KOPT-K1 (cell line): ENCODE data around the gene SLC26A8.

Source experiments
- H3K27ac ChIP-seq: fragments of 200-600 bp; sonication (generic); 2 replicates; pipeline ENCODE4 v1.5.1; 2016; ENCODE audit warnings: antibody characterized with exemption, mild to moderate bottlenecking, low read depth, low read length; ENCODE audit not compliant: poor library complexity, severe bottlenecking
- H3K36me3 ChIP-seq: fragments of 200-600 bp; sonication (generic); 2 replicates; pipeline ENCODE4 v1.5.1; 2017; ENCODE audit warnings: antibody characterized with exemption, mild to moderate bottlenecking, low read length, moderate library complexity; ENCODE audit not compliant: insufficient read depth
- H3K9me3 ChIP-seq: fragments of 200-600 bp; sonication (generic); 2 replicates; pipeline ENCODE4 v1.5.1; 2017; ENCODE audit warnings: antibody characterized with exemption, low read length, mild to moderate bottlenecking; ENCODE audit not compliant: insufficient read depth, poor library complexity, severe bottlenecking

SLC26A8 gene, protein sequence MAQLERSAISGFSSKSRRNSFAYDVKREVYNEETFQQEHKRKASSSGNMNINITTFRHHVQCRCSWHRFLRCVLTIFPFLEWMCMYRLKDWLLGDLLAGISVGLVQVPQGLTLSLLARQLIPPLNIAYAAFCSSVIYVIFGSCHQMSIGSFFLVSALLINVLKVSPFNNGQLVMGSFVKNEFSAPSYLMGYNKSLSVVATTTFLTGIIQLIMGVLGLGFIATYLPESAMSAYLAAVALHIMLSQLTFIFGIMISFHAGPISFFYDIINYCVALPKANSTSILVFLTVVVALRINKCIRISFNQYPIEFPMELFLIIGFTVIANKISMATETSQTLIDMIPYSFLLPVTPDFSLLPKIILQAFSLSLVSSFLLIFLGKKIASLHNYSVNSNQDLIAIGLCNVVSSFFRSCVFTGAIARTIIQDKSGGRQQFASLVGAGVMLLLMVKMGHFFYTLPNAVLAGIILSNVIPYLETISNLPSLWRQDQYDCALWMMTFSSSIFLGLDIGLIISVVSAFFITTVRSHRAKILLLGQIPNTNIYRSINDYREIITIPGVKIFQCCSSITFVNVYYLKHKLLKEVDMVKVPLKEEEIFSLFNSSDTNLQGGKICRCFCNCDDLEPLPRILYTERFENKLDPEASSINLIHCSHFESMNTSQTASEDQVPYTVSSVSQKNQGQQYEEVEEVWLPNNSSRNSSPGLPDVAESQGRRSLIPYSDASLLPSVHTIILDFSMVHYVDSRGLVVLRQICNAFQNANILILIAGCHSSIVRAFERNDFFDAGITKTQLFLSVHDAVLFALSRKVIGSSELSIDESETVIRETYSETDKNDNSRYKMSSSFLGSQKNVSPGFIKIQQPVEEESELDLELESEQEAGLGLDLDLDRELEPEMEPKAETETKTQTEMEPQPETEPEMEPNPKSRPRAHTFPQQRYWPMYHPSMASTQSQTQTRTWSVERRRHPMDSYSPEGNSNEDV

DNA sequence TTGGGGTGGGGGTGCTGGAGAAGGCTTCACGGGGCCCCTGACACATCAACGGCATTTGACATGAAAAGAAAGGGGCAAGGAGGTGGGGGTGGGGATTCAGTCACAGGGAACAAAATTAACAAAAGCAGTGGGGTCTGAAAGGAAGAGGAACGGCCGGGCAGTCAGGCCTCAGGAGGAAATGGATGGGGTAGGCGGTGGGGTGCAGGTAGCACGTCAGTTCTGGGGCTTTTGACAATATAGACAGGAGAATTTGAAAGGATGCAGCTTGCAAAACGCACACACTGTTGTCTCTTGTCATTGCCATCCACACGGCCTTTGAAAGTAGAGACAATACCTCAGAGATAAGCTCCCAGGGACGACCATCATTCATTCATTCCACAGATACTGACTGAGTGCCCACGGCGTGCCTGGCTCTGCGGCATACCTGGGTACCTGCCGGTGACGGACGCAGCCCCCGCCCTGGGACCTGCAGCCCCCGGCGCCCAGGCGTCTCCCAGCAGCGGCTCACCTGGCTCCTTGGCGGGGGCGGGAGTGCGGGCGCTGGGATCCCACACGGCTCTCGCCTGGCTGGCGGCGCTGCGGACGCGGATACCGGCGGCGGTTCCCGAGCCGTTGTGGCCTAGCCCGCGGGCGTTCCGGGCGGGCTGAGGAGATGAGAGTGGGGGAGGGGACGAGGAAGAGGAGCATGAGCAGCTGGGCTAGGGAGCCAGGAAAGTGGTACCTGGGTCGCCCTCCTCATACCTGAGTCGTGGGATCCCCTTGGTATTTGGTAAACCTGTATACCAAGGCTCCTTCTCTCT, at the start of gene SLC26A8:
TSS of gene SLC26A8 (minus strand) at position 646 of the 800 bp plus-strand sequence. CDS start 4,934 bp downstream, outside the sequence.
- no peaks in the 10 kb centered on the region for H3K9me3 ChIP-seq
- H3K27ac ChIP-seq, result no peak within 1 kb of the TSS
- no peaks in the 10 kb centered on the region for H3K36me3 ChIP-seq

DNA sequence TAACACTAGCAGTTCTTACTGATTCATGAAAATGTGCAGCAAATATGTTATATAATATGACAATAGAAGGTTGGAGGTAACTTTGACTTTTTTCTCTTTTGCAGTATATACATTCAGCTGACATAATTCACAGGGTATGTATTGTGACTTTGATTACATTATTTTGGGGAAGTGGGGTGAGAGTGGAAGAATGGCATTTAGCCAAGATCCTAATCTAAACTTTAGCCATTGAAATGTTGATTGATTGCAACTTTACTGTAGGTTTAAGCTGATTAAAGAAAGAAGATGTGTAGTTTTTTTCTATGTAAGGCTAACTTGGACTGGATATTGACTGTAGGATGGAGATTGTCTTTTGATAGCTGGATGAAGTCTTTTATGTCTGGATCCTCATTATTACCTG, 49.1 kb upstream of the SLC26A8 start:
- Histone ChIP-seq H3K36me3 (peaks cover 44% of the 10 kb centered on the region), H3K27ac (no peak overlapping the region), H3K9me3 (no peaks in the 10 kb centered on the region)

DNA sequence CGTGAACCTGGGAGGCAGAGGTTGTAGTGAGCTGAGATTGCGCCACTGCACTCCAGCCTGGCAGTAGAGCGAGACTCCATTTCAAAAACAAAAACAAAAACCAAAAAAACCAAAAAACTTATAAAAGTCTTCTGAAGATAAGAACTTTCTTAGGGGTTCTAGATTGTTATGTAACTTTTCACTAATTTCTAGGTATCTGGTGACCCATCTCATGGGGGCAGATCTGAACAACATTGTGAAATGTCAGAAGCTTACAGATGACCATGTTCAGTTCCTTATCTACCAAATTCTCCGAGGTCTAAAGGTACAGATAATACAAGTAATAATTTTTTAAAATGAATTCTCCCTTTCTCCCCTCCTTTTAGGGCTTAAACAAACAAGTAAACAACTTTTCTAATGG, 48.2 kb upstream of the SLC26A8 start:
- Histone ChIP-seq H3K36me3 (peaks cover 35% of the 10 kb centered on the region), H3K27ac (no peak overlapping the region), H3K9me3 (no peaks in the 10 kb centered on the region)

DNA sequence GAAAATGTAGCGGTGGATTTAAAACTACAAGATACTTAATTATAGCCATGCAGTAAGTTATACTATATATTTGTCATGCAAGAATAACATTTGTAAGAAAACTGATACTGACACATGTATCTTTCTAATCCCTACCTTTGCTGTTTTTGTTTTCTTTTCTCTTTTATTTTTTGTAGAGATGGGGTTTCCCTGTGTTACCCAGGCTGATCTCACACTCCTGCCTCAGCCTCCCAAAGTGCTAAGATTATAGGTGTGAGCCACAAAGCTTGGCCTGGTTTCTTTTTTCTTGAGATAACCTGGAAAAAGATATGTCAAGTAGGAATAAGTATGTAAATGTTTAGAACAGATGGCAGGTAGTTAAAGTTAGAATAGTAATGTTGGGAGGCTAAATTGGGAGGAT, 47.3 kb upstream of the SLC26A8 start:
- peaks cover 25% of the 10 kb centered on the region for H3K36me3 ChIP-seq
- H3K27ac ChIP-seq, result no peak overlapping the region
- no peaks in the 10 kb centered on the region for H3K9me3 ChIP-seq

DNA sequence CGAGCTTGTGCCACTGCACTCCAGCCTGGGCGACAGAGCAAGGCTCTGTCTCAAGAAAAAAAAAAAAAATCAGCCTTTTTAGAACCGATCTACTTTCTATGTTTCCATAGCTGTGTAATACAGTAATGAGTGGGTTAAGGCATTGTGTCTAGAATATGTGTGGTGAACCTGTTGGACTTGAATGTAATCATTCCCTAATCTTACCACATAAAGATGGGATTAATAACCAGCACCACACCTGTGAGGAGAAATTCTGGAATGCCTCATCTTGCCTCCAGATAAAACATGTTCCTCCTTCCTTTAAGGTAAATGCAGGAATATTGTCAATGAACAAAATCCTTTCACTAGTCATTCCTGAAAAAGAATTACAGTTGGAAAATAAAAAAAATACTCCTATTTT, 46.8 kb upstream of the SLC26A8 start:
- Histone ChIP-seq H3K9me3 (no peaks in the 10 kb centered on the region), H3K27ac (no peak overlapping the region), H3K36me3 (peaks cover 21% of the 10 kb centered on the region)

DNA sequence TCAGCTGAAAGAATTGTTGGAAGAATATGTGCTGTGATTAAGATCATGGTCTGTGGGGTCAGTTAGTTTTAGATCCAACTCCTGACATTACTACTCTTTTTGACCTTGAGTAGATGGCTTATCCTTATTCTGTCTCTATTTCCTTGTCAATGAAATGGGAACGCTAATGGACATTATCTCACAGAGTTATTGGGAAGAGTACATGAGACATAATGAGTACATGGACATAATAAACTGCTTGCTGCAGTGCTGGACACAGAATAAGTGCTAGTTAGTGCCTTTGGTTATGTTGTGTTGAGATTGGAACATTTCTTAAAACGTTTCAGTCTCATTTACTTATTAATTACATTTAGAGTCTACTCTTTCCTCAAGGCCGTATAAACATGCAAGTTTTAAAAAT, 45.8 kb upstream of the SLC26A8 start:
- Histone ChIP-seq H3K36me3 (peaks cover 16% of the 10 kb centered on the region), H3K27ac (no peak overlapping the region), H3K9me3 (no peaks in the 10 kb centered on the region)

DNA sequence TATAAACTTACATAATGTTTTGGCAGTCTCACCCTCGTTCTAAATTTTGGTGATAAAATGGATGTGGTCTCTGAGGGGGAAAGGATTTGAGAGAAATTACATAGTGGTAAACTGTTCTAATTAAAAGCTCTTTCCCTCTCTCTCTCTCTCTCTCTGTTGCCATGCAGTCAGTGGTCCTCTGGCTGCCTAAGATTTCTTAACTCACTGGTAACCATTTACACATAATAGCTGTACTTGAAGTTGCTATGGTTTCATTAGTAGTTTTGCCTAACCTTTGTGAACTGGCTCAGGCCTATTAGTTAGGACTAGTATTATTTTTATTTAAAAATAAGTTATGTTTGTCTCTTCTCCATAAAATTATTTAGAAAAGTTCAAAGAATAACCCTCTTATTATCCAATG, 45.1 kb upstream of the SLC26A8 start:
- no peaks in the 10 kb centered on the region for H3K9me3 ChIP-seq
- peaks cover 18% of the 10 kb centered on the region for H3K36me3 ChIP-seq
- no peak overlapping the region for H3K27ac ChIP-seq

DNA sequence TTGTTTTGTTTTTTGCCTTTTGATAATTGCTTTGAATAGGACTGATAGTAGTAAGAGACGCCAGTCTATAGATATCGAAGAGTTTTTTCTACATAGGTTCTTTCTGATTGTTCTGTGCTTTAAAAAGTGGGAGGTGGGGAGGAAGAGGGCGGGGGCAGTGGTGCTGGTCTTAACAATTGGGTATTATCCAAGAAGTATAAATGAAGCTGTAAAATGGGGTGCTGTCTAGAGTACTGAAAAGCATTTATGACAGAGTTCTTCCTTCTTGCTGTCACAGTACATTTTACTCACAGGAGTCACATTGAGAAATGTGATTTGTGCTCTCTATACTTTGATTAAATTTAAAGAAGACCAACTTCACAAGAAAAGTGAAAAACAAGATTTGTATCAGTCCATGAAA, 44.1 kb upstream of the SLC26A8 start:
- Histone ChIP-seq H3K9me3 (no peaks in the 10 kb centered on the region), H3K27ac (no peak overlapping the region), H3K36me3 (peaks cover 24% of the 10 kb centered on the region)

DNA sequence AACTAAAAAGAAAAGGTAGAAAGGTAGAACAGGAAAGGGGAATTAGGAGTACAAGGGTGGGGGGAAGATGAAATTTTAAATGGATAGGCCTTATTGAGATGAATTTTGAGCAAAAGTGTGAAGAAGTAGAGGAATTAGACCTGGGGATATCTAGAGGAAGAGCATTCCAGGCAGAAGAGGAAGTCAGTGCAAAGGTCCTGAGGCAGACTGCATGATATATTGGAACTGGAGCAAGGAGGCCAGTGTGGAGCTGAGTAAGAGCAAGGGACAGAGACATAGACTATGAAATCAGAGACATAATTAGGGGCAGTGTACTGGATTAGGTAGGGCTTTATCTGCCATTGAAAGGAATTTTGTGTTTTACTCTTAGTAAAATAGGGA, 43.6 kb upstream of the SLC26A8 start:
- Histone ChIP-seq H3K27ac (no peak overlapping the region), H3K36me3 (peaks cover 28% of the 10 kb centered on the region), H3K9me3 (no peaks in the 10 kb centered on the region)

DNA sequence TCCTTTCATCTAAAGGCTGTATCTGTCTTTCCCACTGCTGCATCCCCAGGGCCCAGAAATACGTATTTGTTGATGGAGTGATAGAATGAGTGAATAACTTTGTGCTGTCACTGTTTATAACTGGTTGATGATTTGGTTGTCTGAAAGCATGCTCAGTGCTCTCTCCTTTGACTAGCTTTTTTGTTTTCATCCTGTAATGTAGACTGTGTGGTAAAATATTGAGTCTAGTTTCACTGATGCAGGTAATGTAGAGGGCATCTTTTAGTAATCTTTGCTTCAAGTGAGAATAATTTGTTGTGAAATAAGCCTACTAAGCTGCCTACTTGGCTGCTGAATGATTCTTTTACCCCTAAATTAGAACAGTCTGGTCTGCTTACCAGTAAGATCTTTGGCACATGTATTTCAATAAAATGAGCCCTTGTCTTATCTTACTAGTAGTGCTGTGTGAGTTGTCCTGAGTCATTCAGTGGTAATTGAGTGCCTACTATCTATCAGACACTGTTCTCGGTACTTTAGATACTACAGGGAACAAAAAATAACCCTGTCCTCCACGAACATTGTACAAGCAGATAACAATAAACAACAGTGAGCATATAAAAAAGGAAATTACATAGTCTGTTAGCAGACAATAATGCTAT, 43.1 kb upstream of the SLC26A8 start:
- H3K9me3 ChIP-seq, result no peaks in the 10 kb centered on the region
- no peak overlapping the region for H3K27ac ChIP-seq
- peaks cover 31% of the 10 kb centered on the region for H3K36me3 ChIP-seq

DNA sequence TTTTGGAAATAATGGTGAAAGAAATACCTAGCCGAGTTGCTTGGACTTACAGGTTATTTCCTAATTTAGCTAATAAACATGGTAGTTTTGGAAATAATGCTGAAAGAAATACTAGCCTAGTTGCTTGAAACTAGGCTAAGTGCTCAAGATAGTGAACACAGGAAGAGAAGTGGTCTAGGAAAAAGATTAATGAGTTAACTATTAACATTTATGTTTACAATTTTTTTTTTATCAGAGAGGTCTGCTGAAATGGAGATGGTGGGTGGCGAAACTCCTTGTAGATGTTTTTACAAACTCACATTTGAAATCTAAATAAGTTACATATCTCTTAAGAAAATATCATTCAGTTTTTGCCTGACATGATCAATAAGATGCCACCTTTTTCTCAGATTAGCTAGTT, 42.4 kb upstream of the SLC26A8 start:
- Histone ChIP-seq H3K27ac (no peak overlapping the region), H3K9me3 (no peaks in the 10 kb centered on the region), H3K36me3 (peaks cover 37% of the 10 kb centered on the region)

DNA sequence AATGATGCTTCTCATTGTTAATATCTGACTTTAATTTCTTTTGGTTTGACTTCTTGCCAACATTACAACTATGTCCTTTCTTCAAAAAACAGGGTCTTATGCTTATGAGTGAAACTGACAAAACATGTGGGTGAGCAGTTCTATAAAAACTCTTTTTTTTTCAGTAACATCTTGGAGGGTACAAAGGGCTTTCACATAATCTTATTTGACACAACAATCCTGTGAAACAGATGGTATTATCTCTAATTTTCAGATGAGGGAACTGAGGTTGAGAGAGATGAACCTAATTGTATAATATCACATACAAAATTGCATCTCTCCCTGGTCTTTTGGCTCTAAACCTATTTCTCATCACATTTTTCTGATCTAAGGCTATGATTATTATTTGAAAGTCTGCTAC, 41.5 kb upstream of the SLC26A8 start:
- no peak overlapping the region for H3K27ac ChIP-seq
- H3K36me3 ChIP-seq, result peaks cover 46% of the 10 kb centered on the region
- no peaks in the 10 kb centered on the region for H3K9me3 ChIP-seq

DNA sequence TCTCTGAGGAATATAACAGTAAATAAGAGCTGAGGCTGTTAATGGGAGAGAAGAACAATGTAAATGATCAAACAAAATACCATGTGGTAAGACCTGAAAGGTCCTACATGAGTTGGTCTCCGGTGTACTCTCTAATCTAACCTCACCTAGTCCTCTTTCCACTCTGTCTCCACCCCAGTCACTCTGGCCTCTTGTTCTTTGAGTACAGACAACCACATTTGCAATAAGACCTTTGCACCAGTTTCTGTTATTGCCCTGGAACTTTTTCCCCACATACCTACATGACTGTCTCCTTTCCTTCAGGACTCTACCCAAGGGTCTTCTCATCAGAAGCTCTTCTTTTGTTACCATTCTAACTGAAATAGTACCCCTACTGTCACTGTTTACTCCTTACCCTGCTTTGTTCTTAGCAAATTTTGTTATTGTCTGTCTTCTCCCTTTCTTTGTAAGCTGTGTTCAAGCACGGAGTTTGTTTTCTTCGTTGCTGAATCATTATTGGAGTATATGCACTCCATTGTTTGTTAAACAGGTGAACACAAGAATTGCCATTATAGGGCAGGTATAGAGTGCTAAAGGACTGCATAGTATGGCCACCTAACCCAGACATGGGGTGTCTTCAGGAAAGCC, 40.4 kb upstream of the SLC26A8 start:
- Histone ChIP-seq H3K36me3 (peaks cover 56% of the 10 kb centered on the region), H3K27ac (no peak overlapping the region), H3K9me3 (no peaks in the 10 kb centered on the region)
